ENCODE measurements around the gene HRH1.

The HRH1 gene

GRCh38 chr3:11287404-11287803 lies 133.1 kb downstream of the HRH1 start:
- DNase-seq = no peak

- peak; percentile 77 for DNase-seq
Observed at GRCh38 chr3:11288021-11288491, 133.8 kb downstream of the HRH1 start.

GRCh38 chr3:11288786-11289637 lies 134.7 kb downstream of the HRH1 start:
- peak; percentile 93 for DNase-seq

- no peak for DNase-seq
Observed at GRCh38 chr3:11289864-11290263, 135.6 kb downstream of the HRH1 start.

- DNase-seq = peak; percentile 56
Observed at GRCh38 chr3:11290743-11291680, 136.7 kb downstream of the HRH1 start.

- DNase-seq = no peak
Observed at GRCh38 chr3:11291808-11292207, 137.5 kb downstream of the HRH1 start.

GRCh38 chr3:11297126-11297525 lies 142.8 kb downstream of the HRH1 start:
- DNase-seq = no peak

GRCh38 chr3:11300970-11301369 lies 146.7 kb downstream of the HRH1 start:
- peak; percentile 21 for DNase-seq

- no peak for DNase-seq
Observed at GRCh38 chr3:11302444-11302843, 148.2 kb downstream of the HRH1 start.

GRCh38 chr3:11304175-11304574 lies 149.9 kb downstream of the HRH1 start:
- no peak for DNase-seq

- peak; percentile 11 for DNase-seq
Observed at GRCh38 chr3:11305509-11305908, 151.2 kb downstream of the HRH1 start.

GRCh38 chr3:11306817-11307589 lies 152.7 kb downstream of the HRH1 start:
- DNase-seq = no peak

GRCh38 chr3:11307830-11308432 lies 153.6 kb downstream of the HRH1 start:
- DNase-seq = no peak

- no peak for DNase-seq
Observed at GRCh38 chr3:11310258-11310657, 156.0 kb downstream of the HRH1 start.

GRCh38 chr3:11312166-11312565 lies 157.9 kb downstream of the HRH1 start:
- no peak for DNase-seq

All from OCI-M1 (cell line).